HG03175 (cell line): Measurements from ENCODE around the gene REEP5.
"Not testable (repeated sequence)": the region's sequence is repeated elsewhere in the genome, so short reads cannot be mapped to it uniquely, and the experiment has no call there.

Experiments used
- ATAC-seq: cut with Tn5 transposase; IDR thresholded peaks from one replicate; pipeline ENCODE4 v1.9.1; 2021; ENCODE audit warnings: mild to moderate bottlenecking, moderate library complexity; ENCODE audit not compliant: unreplicated experiment

The REEP5 gene

GRCh38 chr5:112892776-112893175 lies 29.3 kb downstream of the REEP5 start:
- ATAC-seq: no peak

GRCh38 chr5:112892066-112892465 lies 30.0 kb downstream of the REEP5 start:
- ATAC-seq: not testable (repeated sequence)

GRCh38 chr5:112886975-112887374 lies 35.1 kb downstream of the REEP5 start:
- no peak for ATAC-seq

GRCh38 chr5:112885001-112885400 lies 37.0 kb downstream of the REEP5 start:
- no peak for ATAC-seq

GRCh38 chr5:112883192-112883591 lies 38.8 kb downstream of the REEP5 start:
- no peak for ATAC-seq

GRCh38 chr5:112880219-112880964 lies 41.6 kb downstream of the REEP5 start:
- ATAC-seq: no peak

GRCh38 chr5:112878760-112879159 lies 43.3 kb downstream of the REEP5 start:
- no peak for ATAC-seq

GRCh38 chr5:112878101-112878500 lies 43.9 kb downstream of the REEP5 start:
- ATAC-seq: no peak

- no peak for ATAC-seq
Observed at GRCh38 chr5:112876362-112876761, 45.7 kb downstream of the REEP5 start.

- ATAC-seq: no peak
Observed at GRCh38 chr5:112870966-112871365, 51.1 kb downstream of the REEP5 start.

- peak; percentile 67 for ATAC-seq
Observed at GRCh38 chr5:112869948-112870347, 52.1 kb downstream of the REEP5 start.

- no peak for ATAC-seq
Observed at GRCh38 chr5:112867411-112867810, 54.6 kb downstream of the REEP5 start.

- no peak for ATAC-seq
Observed at GRCh38 chr5:112866739-112867138, 55.3 kb downstream of the REEP5 start.

- no peak for ATAC-seq
Observed at GRCh38 chr5:112865128-112865527, 56.9 kb downstream of the REEP5 start.

GRCh38 chr5:112863549-112863948 lies 58.5 kb downstream of the REEP5 start:
- no peak for ATAC-seq

GRCh38 chr5:112862085-112862484 lies 59.9 kb downstream of the REEP5 start:
- ATAC-seq: no peak

- no peak for ATAC-seq
Observed at GRCh38 chr5:112861638-112861985, 60.4 kb downstream of the REEP5 start.

GRCh38 chr5:112860929-112861637 lies 60.9 kb downstream of the REEP5 start, which contains the start of gene SRP19:
Gene SRP19, plus strand, starts transcription at chr5:112861287. Its CDS starts 90 bp downstream, at chr5:112861377.
- ATAC-seq: peak; percentile 98

GRCh38 chr5:112860571-112860928 lies 61.5 kb downstream of the REEP5 start:
- ATAC-seq: not testable (repeated sequence)

GRCh38 chr5:112857866-112858265 lies 64.2 kb downstream of the REEP5 start:
- no peak for ATAC-seq

- ATAC-seq: no peak
Observed at GRCh38 chr5:112854651-112855050, 67.4 kb downstream of the REEP5 start.

- no peak for ATAC-seq
Observed at GRCh38 chr5:112849912-112850311, 72.1 kb downstream of the REEP5 start.
